IMR-90 (cell line): ENCODE data around the gene NAGPA. TPM values are rescaled to one million over a fixed set of nuclear protein-coding genes. Genes with fewer than 3 reads are reported as not detected.

Experiments
- ATAC-seq: fragments of 200-7000 bp; cut with Tn5 transposase; 2 replicates; pipeline ENCODE4 v1.9.1; 2020; ENCODE audit warnings: low read depth, mild to moderate bottlenecking, moderate library complexity
- BruUV-seq: library from RNA; stranded (reverse); fragments of 400-500 nt; replicated peaks from 2 replicates; lab custom pipeline; 2021; lab: Mats Ljungman, UMichigan
- CTCF ChIA-PET: fragments of 300-600 bp; formaldehyde crosslinking; extraction: SDS; loops from one replicate; lab custom pipeline; 2021; ENCODE audit warnings: antibody characterized with exemption; lab: Yijun Ruan, JAX
- POLR2A ChIA-PET: fragments of 300-600 bp; sonication (Branson Sonifier 250); formaldehyde crosslinking; loops from one replicate; lab custom pipeline; 2022; ENCODE audit warnings: antibody characterized with exemption; ENCODE audit not compliant: unreplicated experiment; lab: Charles Lee
- DNase-seq: peaks from one replicate; pipeline ENCODE4 v3.0.0; 2013
- H2AFZ ChIP-seq: replicated peaks from 2 replicates; pipeline ENCODE3; 2013; ENCODE audit warnings: low read length, mild to moderate bottlenecking; ENCODE audit not compliant: poor library complexity
- H2AK5ac ChIP-seq: 2 replicates; pipeline ENCODE4 v1.6.1; 2013; ENCODE audit warnings: low read depth, low read length, inconsistent platforms
- H2AK9ac ChIP-seq: replicated peaks from 2 replicates; pipeline ENCODE3; 2013; ENCODE audit warnings: mild to moderate bottlenecking, low read depth, low read length, moderate library complexity; ENCODE audit not compliant: poor library complexity
- H2BK120ac ChIP-seq: 2 replicates; pipeline ENCODE4 v1.6.1; 2013; ENCODE audit warnings: low read depth, low read length, inconsistent platforms
- H2BK15ac ChIP-seq: 3 replicates; pipeline ENCODE4 v1.6.1; 2013; ENCODE audit warnings: low read depth, low read length, inconsistent platforms
- H2BK20ac ChIP-seq: 2 replicates; pipeline ENCODE4 v1.6.1; 2013; ENCODE audit warnings: low read depth, mild to moderate bottlenecking, inconsistent platforms, low read length, moderate library complexity
- H2BK5ac ChIP-seq: 2 replicates; pipeline ENCODE4 v1.6.1; 2013; ENCODE audit warnings: mild to moderate bottlenecking, low read depth, low read length, inconsistent platforms; ENCODE audit not compliant: poor library complexity, severe bottlenecking
- H3K14ac ChIP-seq: replicated peaks from 2 replicates; pipeline ENCODE4 v1.6.1; 2013; ENCODE audit warnings: low read depth, low read length, inconsistent platforms
- H3K18ac ChIP-seq: 2 replicates; pipeline ENCODE4 v1.6.1; 2013; ENCODE audit warnings: low read depth, low read length, control low read depth
- H3K23ac ChIP-seq: 2 replicates; pipeline ENCODE4 v1.6.1; 2013; ENCODE audit warnings: low read depth, low read length, inconsistent platforms
- H3K27ac ChIP-seq: 2 replicates; pipeline ENCODE4 v1.5.1; 2013; ENCODE audit warnings: mild to moderate bottlenecking, control low read depth, low read length; ENCODE audit not compliant: insufficient read depth
- H3K27me3 ChIP-seq: 2 replicates; pipeline ENCODE4 v1.6.1; 2013; ENCODE audit warnings: low read length; ENCODE audit not compliant: control insufficient read depth, insufficient read depth
- H3K36me3 ChIP-seq: 2 replicates; pipeline ENCODE4 v1.6.1; 2013; ENCODE audit warnings: low read length, mixed read lengths; ENCODE audit not compliant: control insufficient read depth, insufficient read depth
- H3K4ac ChIP-seq: 2 replicates; pipeline ENCODE4 v1.6.1; 2013; ENCODE audit warnings: low read depth, low read length, inconsistent platforms
- H3K4me1 ChIP-seq: 2 replicates; pipeline ENCODE4 v1.6.1; 2013; ENCODE audit warnings: low read length, mixed read lengths; ENCODE audit not compliant: control insufficient read depth, insufficient read depth
- H3K4me2 ChIP-seq: 2 replicates; pipeline ENCODE4 v1.6.1; 2013; ENCODE audit warnings: low read depth, mild to moderate bottlenecking, control low read depth, low read length, moderate library complexity
- H3K4me3 ChIP-seq: 2 replicates; pipeline ENCODE4 v1.5.1; 2013; ENCODE audit warnings: low read depth, mild to moderate bottlenecking, control low read depth, low read length, moderate library complexity; ENCODE audit not compliant: insufficient read depth
- H3K56ac ChIP-seq: 2 replicates; pipeline ENCODE4 v1.6.1; 2013; ENCODE audit warnings: low read length, inconsistent platforms; ENCODE audit not compliant: insufficient read depth; ENCODE audit errors: extremely low read depth
- H3K79me1 ChIP-seq, 2 experiments: 2 replicates each; pipeline ENCODE4 v1.6.1; 2013; ENCODE audit warnings: low read length in 2 of 2, inconsistent platforms in 1 of 2, low read depth in 1 of 2
- H3K9ac ChIP-seq: 2 replicates; pipeline ENCODE4 v1.6.1; 2013; ENCODE audit warnings: low read depth, low read length, control low read depth
- H3K9me1 ChIP-seq: 2 replicates; pipeline ENCODE4 v1.6.1; 2013; ENCODE audit warnings: low read length, inconsistent platforms; ENCODE audit not compliant: insufficient read depth
- H3K9me3 ChIP-seq: 2 replicates; pipeline ENCODE4 v1.6.1; 2013; ENCODE audit warnings: low read length; ENCODE audit not compliant: control insufficient read depth, insufficient read depth
- H4K20me1 ChIP-seq: 2 replicates; pipeline ENCODE4 v1.6.1; 2013; ENCODE audit warnings: low read length, inconsistent platforms; ENCODE audit not compliant: insufficient read depth
- H4K5ac ChIP-seq: 2 replicates; pipeline ENCODE4 v1.6.1; 2013; ENCODE audit warnings: mild to moderate bottlenecking, low read depth, low read length, control low read depth
- H4K8ac ChIP-seq, 2 experiments: 2 replicates each; pipeline ENCODE4 v1.6.1; 2013; ENCODE audit warnings: low read depth in 2 of 2, low read length in 2 of 2, control low read depth in 1 of 2, inconsistent platforms in 1 of 2
- H4K91ac ChIP-seq: 2 replicates; pipeline ENCODE4 v1.6.1; 2013; ENCODE audit warnings: low read depth, low read length, inconsistent platforms; ENCODE audit not compliant: insufficient read depth
- BHLHE40 ChIP-seq: fragments of 150-350 bp; IDR thresholded peaks from 2 replicates; pipeline ENCODE4 v1.6.1; 2016; ENCODE audit warnings: mild to moderate bottlenecking, low read depth, low read length
- CEBPB ChIP-seq: IDR thresholded peaks from 2 replicates; pipeline ENCODE4 v1.6.1; 2012; ENCODE audit warnings: low read depth, low read length, improper control_type of control experiment
- CHD1 ChIP-seq: IDR thresholded peaks from 2 replicates; pipeline ENCODE4 v1.6.1; 2012; ENCODE audit warnings: low read depth, low read length, improper control_type of control experiment
- ELK1 ChIP-seq: fragments of 150-350 bp; IDR thresholded peaks from 2 replicates; pipeline ENCODE4 v1.6.1; 2016; ENCODE audit warnings: low read depth, mild to moderate bottlenecking, low read length, moderate library complexity, borderline replicate concordance
- MAFK ChIP-seq: IDR thresholded peaks from 2 replicates; pipeline ENCODE4 v1.6.1; 2012; ENCODE audit warnings: low read depth, low read length, improper control_type of control experiment
- MAZ ChIP-seq: IDR thresholded peaks from 2 replicates; pipeline ENCODE4 v1.6.1; 2012; ENCODE audit warnings: low read depth, mild to moderate bottlenecking, low read length, improper control_type of control experiment, moderate library complexity, borderline replicate concordance
- MXI1 ChIP-seq: IDR thresholded peaks from 2 replicates; pipeline ENCODE4 v1.6.1; 2012; ENCODE audit warnings: low read depth, mild to moderate bottlenecking, low read length, moderate library complexity, borderline replicate concordance
- NFE2L2 ChIP-seq: fragments of 150-350 bp; IDR thresholded peaks from 2 replicates; pipeline ENCODE4 v1.6.1; 2016; ENCODE audit warnings: low read depth, mild to moderate bottlenecking, low read length
- RFX5 ChIP-seq: IDR thresholded peaks from 2 replicates; pipeline ENCODE4 v1.8.0; 2012; ENCODE audit warnings: low read depth, mild to moderate bottlenecking, low read length, moderate library complexity
- SMC3 ChIP-seq: fragments of 150-350 bp; IDR thresholded peaks from 2 replicates; pipeline ENCODE4 v1.6.1; 2016; ENCODE audit warnings: low read depth, mild to moderate bottlenecking, antibody characterized with exemption, low read length, moderate library complexity
- USF2 ChIP-seq: fragments of 150-350 bp; IDR thresholded peaks from 2 replicates; pipeline ENCODE4 v1.6.1; 2017; ENCODE audit warnings: mild to moderate bottlenecking, antibody characterized with exemption, low read length, low read depth
- WGBS, 2 experiments: methylation state at CpG; one replicate each; pipeline versions ENCODE4 v1.1.5 to v1.1.7; 2013; ENCODE audit warnings: missing lambda C conversion rate in 2 of 2; ENCODE audit not compliant: insufficient read length in 1 of 2; ENCODE audit errors: extremely low coverage in 2 of 2; 5-methylcytosine and 5-hydroxymethylcytosine counted together
- dilution Hi-C: fragments of 300-500 bp; cut with HindIII; formaldehyde crosslinking; loops from one replicate; pipeline ENCODE4 v1.14.3; 2018; ENCODE audit warnings: low sequenced_read_pairs; ENCODE audit not compliant: unreplicated experiment
- in situ Hi-C: fragments of 300-500 bp; cut with MboI; formaldehyde crosslinking; loops from 3 replicates; pipeline ENCODE4 v1.14.3; 2019; ENCODE audit warnings: low sequenced_read_pairs, inconsistent platforms, mixed read lengths
- intact Hi-C: fragments of 100-400 bp; cut with micrococcal nuclease; formaldehyde crosslinking; loops from 2 replicates; pipeline ENCODE4 v1.10.0; 2022
- polyA plus RNA-seq, 3 experiments: library from polyadenylated mRNA; depleted of rRNA; stranded (reverse); fragments of >200 nt; gene quantifications; 2 replicates each; pipeline ENCODE4 v1.2.3, GENCODE V29; 2012; ENCODE audit warnings: low replicate concordance in 1 of 3
- total RNA-seq: library from RNA; depleted of rRNA; stranded (reverse); fragments of >200 nt; gene quantifications from 2 replicates; pipeline ENCODE4 v1.2.3, GENCODE V29; 2012

Gene NAGPA
- total and polyA plus RNA-seq, 2 of the 4 experiments (the other 2 are of a cell fraction) = 6.5 to 12.2 TPM

GRCh38 chr16:5012887-5013286 lies 20.8 kb downstream of the NAGPA start:
- Histone ChIP-seq H2BK5ac (no peak overlapping the region), H3K14ac (no peak overlapping the region), H3K36me3 (no peaks in the 10 kb centered on the region), H3K4me2 (no peak overlapping the region), H4K5ac (no peak overlapping the region), H2BK120ac (no peak overlapping the region), H2AFZ (no peak overlapping the region), H3K9me1 (no peaks in the 10 kb centered on the region), H3K4me1 (no peaks in the 10 kb centered on the region), H3K27ac (no peak overlapping the region), H3K23ac (no peak overlapping the region), H3K9me3 (no peaks in the 10 kb centered on the region), H3K4me3 (no peak overlapping the region), H3K18ac (no peak overlapping the region), H4K8ac (no peak overlapping the region), H3K9ac (no peak overlapping the region), H3K4ac (no peak overlapping the region), H4K20me1 (no peaks in the 10 kb centered on the region), H3K27me3 (peaks cover 35% of the 10 kb centered on the region), H4K91ac (no peak overlapping the region), H2BK20ac (no peak overlapping the region), H3K56ac (no peak overlapping the region), H2AK9ac (no peak overlapping the region), H2BK15ac (no peak overlapping the region), H2AK5ac (no peak overlapping the region), H3K79me1 (no peaks in the 10 kb centered on the region)
- in situ Hi-C loops (no loop called here), dilution Hi-C loops (no loop called here), intact Hi-C loops (no loop called here)
- DNase-seq = no peak
- CTCF ChIA-PET = interaction anchor here (1.4 kb wide), 1 partner anchor 14 kb away, joined by 3 read pairs; no protein-coding TSS in a partner anchor
- no peak for TF ChIP-seq ELK1
- TF ChIP-seq MAFK = no peak
- TF ChIP-seq SMC3 = no peak
- TF ChIP-seq RFX5 = no peak
- no peak for TF ChIP-seq CEBPB
- no peak for TF ChIP-seq MAZ
- TF ChIP-seq NFE2L2 = no peak
- TF ChIP-seq BHLHE40 = no peak
- no peak for TF ChIP-seq USF2
- TF ChIP-seq MXI1 = no peak
- no peak for TF ChIP-seq CHD1
- no peak for ATAC-seq
- WGBS, 2 experiments = no CpG with 5 or more reads among the region's 6 CpGs
- POLR2A ChIA-PET = no interaction called here
- BruUV-seq = no TSS peak
